ENCODE data around the gene NAALADL2. TPM values are rescaled to one million over a fixed set of nuclear protein-coding genes. Genes with fewer than 3 reads are reported as not detected.
A peak's percentile ranks its signal among the peaks of the same experiment; 100 is the strongest.
"Not testable (repeated sequence)": the region's sequence is repeated elsewhere in the genome, so short reads cannot be mapped to it uniquely, and the experiment has no call there.

The NAALADL2 gene
- total and polyA plus RNA-seq, 2 donors (not counting 1 experiment from before 2014, with no cell fraction given) = 8.8 to 11.6 TPM

GRCh38 chr3:175129126-175129525 lies 270.0 kb downstream of the NAALADL2 start:
- H3K27ac ChIP-seq (ENCODE audit: insufficient read depth, low read length) = no peak overlapping the region
- no peaks in the 10 kb centered on the region for H3K4me1 ChIP-seq (ENCODE audit: control insufficient read depth, extremely low read depth, insufficient read depth, low read length)
- TF ChIP-seq EZH2 (IDR thresholded peaks at IDR 0.05; ENCODE audit: low read length, missing control alignments) = no peak
- no peak for TF ChIP-seq CTCF (conservative IDR thresholded peaks at IDR 0.05 in 1 of 2, IDR thresholded peaks at IDR 0.05 in 1 of 2; ENCODE audit: low read depth in 1 of 2, low read length in 2 of 2)
- no peak overlapping the region for H3K4me2 ChIP-seq (ENCODE audit: extremely low read depth, insufficient read depth, low read length)
- H2AFZ ChIP-seq (ENCODE audit: low read length) = no peak overlapping the region
- H3K9me3 ChIP-seq (ENCODE audit: control insufficient read depth, insufficient read depth, low read depth, low read length) = no peaks in the 10 kb centered on the region
- H3K4me3 ChIP-seq (replicated peaks in 1 of 4; ENCODE audit: control extremely low read depth in 1 of 4, insufficient read depth in 1 of 4, low read depth in 3 of 4, low read length in 4 of 4) = no peak overlapping the region
- no peaks in the 10 kb centered on the region for H4K20me1 ChIP-seq (ENCODE audit: control insufficient read depth, extremely low read depth, insufficient read depth, low read length)
- DNase-seq (ENCODE audit: low read depth in 2 of 2) = peak; percentile 43 to 88
- no peaks in the 10 kb centered on the region for H3K79me2 ChIP-seq (ENCODE audit: control insufficient read depth, insufficient read depth, low read length)
- no peak overlapping the region for H3K9ac ChIP-seq (ENCODE audit: insufficient read depth, low read length)
- no peaks in the 10 kb centered on the region for H3K36me3 ChIP-seq (ENCODE audit: control insufficient read depth, insufficient read depth, low read length)
- H3K27me3 ChIP-seq (ENCODE audit: control insufficient read depth, insufficient read depth, low read length) = no peaks in the 10 kb centered on the region

GRCh38 chr3:175129571-175129970 lies 270.4 kb downstream of the NAALADL2 start:
- no peak overlapping the region for H3K9ac ChIP-seq (ENCODE audit: insufficient read depth, low read length)
- no peaks in the 10 kb centered on the region for H4K20me1 ChIP-seq (ENCODE audit: control insufficient read depth, extremely low read depth, insufficient read depth, low read length)
- no peak overlapping the region for H2AFZ ChIP-seq (ENCODE audit: low read length)
- no peak for TF ChIP-seq EZH2 (IDR thresholded peaks at IDR 0.05; ENCODE audit: low read length, missing control alignments)
- TF ChIP-seq CTCF (conservative IDR thresholded peaks at IDR 0.05 in 1 of 2, IDR thresholded peaks at IDR 0.05 in 1 of 2; ENCODE audit: low read depth in 1 of 2, low read length in 2 of 2) = no peak
- peak in 1 of 2 donors; percentile 53 for DNase-seq (ENCODE audit: low read depth in 2 of 2)
- H3K4me2 ChIP-seq (ENCODE audit: extremely low read depth, insufficient read depth, low read length) = no peak overlapping the region
- no peaks in the 10 kb centered on the region for H3K79me2 ChIP-seq (ENCODE audit: control insufficient read depth, insufficient read depth, low read length)
- no peak overlapping the region for H3K27ac ChIP-seq (ENCODE audit: insufficient read depth, low read length)
- H3K27me3 ChIP-seq (ENCODE audit: control insufficient read depth, insufficient read depth, low read length) = no peaks in the 10 kb centered on the region
- H3K4me3 ChIP-seq (replicated peaks in 1 of 4; ENCODE audit: control extremely low read depth in 1 of 4, insufficient read depth in 1 of 4, low read depth in 3 of 4, low read length in 4 of 4) = no peak overlapping the region
- H3K36me3 ChIP-seq (ENCODE audit: control insufficient read depth, insufficient read depth, low read length) = no peaks in the 10 kb centered on the region
- H3K4me1 ChIP-seq (ENCODE audit: control insufficient read depth, extremely low read depth, insufficient read depth, low read length) = no peaks in the 10 kb centered on the region
- H3K9me3 ChIP-seq (ENCODE audit: control insufficient read depth, insufficient read depth, low read depth, low read length) = no peaks in the 10 kb centered on the region

- not testable (repeated sequence) for H3K27ac ChIP-seq (ENCODE audit: insufficient read depth, low read length); H3K4me1 ChIP-seq (ENCODE audit: control insufficient read depth, extremely low read depth, insufficient read depth, low read length); H3K4me2 ChIP-seq (ENCODE audit: extremely low read depth, insufficient read depth, low read length); H3K79me2 ChIP-seq (ENCODE audit: control insufficient read depth, insufficient read depth, low read length); H3K9me3 ChIP-seq (ENCODE audit: control insufficient read depth, insufficient read depth, low read depth, low read length); H3K36me3 ChIP-seq (ENCODE audit: control insufficient read depth, insufficient read depth, low read length); DNase-seq (ENCODE audit: low read depth in 2 of 2); H2AFZ ChIP-seq (ENCODE audit: low read length); H3K4me3 ChIP-seq (replicated peaks in 1 of 4; ENCODE audit: control extremely low read depth in 1 of 4, insufficient read depth in 1 of 4, low read depth in 3 of 4, low read length in 4 of 4); H4K20me1 ChIP-seq (ENCODE audit: control insufficient read depth, extremely low read depth, insufficient read depth, low read length); H3K27me3 ChIP-seq (ENCODE audit: control insufficient read depth, insufficient read depth, low read length); H3K9ac ChIP-seq (ENCODE audit: insufficient read depth, low read length)
Measured at GRCh38 chr3:175131866-175132265, 272.7 kb downstream of the NAALADL2 start.

GRCh38 chr3:175132706-175133105 lies 273.6 kb downstream of the NAALADL2 start:
- H2AFZ ChIP-seq (ENCODE audit: low read length); H3K4me2 ChIP-seq (ENCODE audit: extremely low read depth, insufficient read depth, low read length); DNase-seq (ENCODE audit: low read depth in 2 of 2); H3K27ac ChIP-seq (ENCODE audit: insufficient read depth, low read length); H3K4me3 ChIP-seq (replicated peaks in 1 of 4; ENCODE audit: control extremely low read depth in 1 of 4, insufficient read depth in 1 of 4, low read depth in 3 of 4, low read length in 4 of 4); H4K20me1 ChIP-seq (ENCODE audit: control insufficient read depth, extremely low read depth, insufficient read depth, low read length); H3K27me3 ChIP-seq (ENCODE audit: control insufficient read depth, insufficient read depth, low read length); H3K9ac ChIP-seq (ENCODE audit: insufficient read depth, low read length); H3K79me2 ChIP-seq (ENCODE audit: control insufficient read depth, insufficient read depth, low read length); H3K4me1 ChIP-seq (ENCODE audit: control insufficient read depth, extremely low read depth, insufficient read depth, low read length); H3K36me3 ChIP-seq (ENCODE audit: control insufficient read depth, insufficient read depth, low read length); H3K9me3 ChIP-seq (ENCODE audit: control insufficient read depth, insufficient read depth, low read depth, low read length): not testable (repeated sequence)
